CD4-positive, alpha-beta T cell (primary cell): ENCODE results near the gene PCSK1N. TPM values are rescaled to one million over a fixed set of nuclear protein-coding genes. Genes with fewer than 3 reads are reported as not detected.

ENCODE experiments used
- ATAC-seq: fragments of 200-7000 bp; cut with Tn5 transposase; one replicate; pipeline ENCODE4 v1.10.0; 2022; ENCODE audit warnings: mild to moderate bottlenecking; ENCODE audit not compliant: poor library complexity
- CTCF ChIA-PET: fragments of 350-600 bp; sonication (Branson Sonifier 250); formaldehyde crosslinking; loops from one replicate; lab custom pipeline; 2021; ENCODE audit warnings: antibody characterized with exemption, inconsistent platforms; lab: Charles Lee
- POLR2A ChIA-PET: fragments of 350-600 bp; sonication (Branson Sonifier 250); formaldehyde crosslinking; loops from one replicate; lab custom pipeline; 2021; ENCODE audit warnings: antibody characterized with exemption, inconsistent platforms; lab: Charles Lee
- DNase-seq, 14 experiments: peaks; one replicate each; pipeline ENCODE4 v3.0.0-alpha.2; 2013 to 2020; ENCODE audit warnings: mixed read lengths in 2 of 14
- H3K27ac ChIP-seq, 2 donors: one replicate each; pipeline versions ENCODE4 v1.5.1 to v1.7.0; 2013; ENCODE audit warnings: low read length in 2 of 2, low read depth in 1 of 2, mild to moderate bottlenecking in 1 of 2
- H3K27me3 ChIP-seq, 2 experiments: 1 replicate in 1 of 2; 2 replicates in 1 of 2; pipeline versions ENCODE4 v1.6.1 to v1.7.0; 2013; ENCODE audit warnings: low read length in 2 of 2, control low read depth in 1 of 2, mild to moderate bottlenecking in 1 of 2, moderate library complexity in 1 of 2; ENCODE audit not compliant: insufficient read depth in 2 of 2, control insufficient read depth in 1 of 2
- H3K36me3 ChIP-seq: one replicate; pipeline ENCODE4 v1.6.1; 2013; ENCODE audit warnings: low read length, control low read depth; ENCODE audit not compliant: insufficient read depth
- H3K4me1 ChIP-seq: one replicate; pipeline ENCODE4 v1.6.1; 2013; ENCODE audit warnings: low read length, control low read depth; ENCODE audit not compliant: insufficient read depth
- H3K4me3 ChIP-seq: one replicate; pipeline ENCODE4 v1.5.1; 2013; ENCODE audit warnings: mild to moderate bottlenecking, low read length, moderate library complexity
- H3K9me3 ChIP-seq, 2 experiments: 1 replicate in 1 of 2; 2 replicates in 1 of 2; pipeline versions ENCODE4 v1.6.1 to v1.7.0; 2013; ENCODE audit warnings: low read length in 2 of 2, mild to moderate bottlenecking in 2 of 2, control low read depth in 1 of 2, moderate library complexity in 1 of 2; ENCODE audit not compliant: control insufficient read depth in 1 of 2, insufficient read depth in 1 of 2
- H3K27ac Mint-ChIP-seq: one replicate; pipeline ENCODE4 v1.8.0; 2020; ENCODE audit warnings: mixed read lengths
- H3K27me3 Mint-ChIP-seq: one replicate; pipeline ENCODE4 v1.8.0; 2021; ENCODE audit warnings: mixed read lengths
- H3K36me3 Mint-ChIP-seq: one replicate; pipeline ENCODE4 v1.8.0; 2021; ENCODE audit warnings: low read depth, mixed read lengths
- H3K4me1 Mint-ChIP-seq: one replicate; pipeline ENCODE4 v1.8.0; 2021; ENCODE audit warnings: low read depth, mixed read lengths
- H3K4me3 Mint-ChIP-seq: one replicate; pipeline ENCODE4 v1.8.0; 2020; ENCODE audit warnings: mild to moderate bottlenecking, mixed read lengths
- H3K9me3 Mint-ChIP-seq: one replicate; pipeline ENCODE4 v1.8.0; 2020; ENCODE audit warnings: mixed read lengths
- intact Hi-C, 2 experiments: fragments of 100-400 bp; cut with DNase I in 1 of 2; cut with micrococcal nuclease in 1 of 2; formaldehyde crosslinking; loops; one replicate each; pipeline versions ENCODE4 v1.15.1 to v1.9.0; 2023 to 2025; cut with DNase I, micrococcal nuclease
- total RNA-seq, 174 experiments: library from RNA in 2 of 174; stranded (reverse) in 2 of 174; gene quantifications; one replicate each; pipeline ENCODE4 v1.2.3 and lab custom pipeline; 2021 to 2026
- TF ChIP-seq, protein P1 (sequence below): fragments of 200-600 bp; IDR thresholded peaks from one replicate; pipeline ENCODE4 v1.8.0; 2022; ENCODE audit warnings: antibody characterized with exemption, mild to moderate bottlenecking

Gene PCSK1N
- total RNA-seq, 2 experiments from 2014 or later: 3.5 to 4.9 TPM

DNA sequence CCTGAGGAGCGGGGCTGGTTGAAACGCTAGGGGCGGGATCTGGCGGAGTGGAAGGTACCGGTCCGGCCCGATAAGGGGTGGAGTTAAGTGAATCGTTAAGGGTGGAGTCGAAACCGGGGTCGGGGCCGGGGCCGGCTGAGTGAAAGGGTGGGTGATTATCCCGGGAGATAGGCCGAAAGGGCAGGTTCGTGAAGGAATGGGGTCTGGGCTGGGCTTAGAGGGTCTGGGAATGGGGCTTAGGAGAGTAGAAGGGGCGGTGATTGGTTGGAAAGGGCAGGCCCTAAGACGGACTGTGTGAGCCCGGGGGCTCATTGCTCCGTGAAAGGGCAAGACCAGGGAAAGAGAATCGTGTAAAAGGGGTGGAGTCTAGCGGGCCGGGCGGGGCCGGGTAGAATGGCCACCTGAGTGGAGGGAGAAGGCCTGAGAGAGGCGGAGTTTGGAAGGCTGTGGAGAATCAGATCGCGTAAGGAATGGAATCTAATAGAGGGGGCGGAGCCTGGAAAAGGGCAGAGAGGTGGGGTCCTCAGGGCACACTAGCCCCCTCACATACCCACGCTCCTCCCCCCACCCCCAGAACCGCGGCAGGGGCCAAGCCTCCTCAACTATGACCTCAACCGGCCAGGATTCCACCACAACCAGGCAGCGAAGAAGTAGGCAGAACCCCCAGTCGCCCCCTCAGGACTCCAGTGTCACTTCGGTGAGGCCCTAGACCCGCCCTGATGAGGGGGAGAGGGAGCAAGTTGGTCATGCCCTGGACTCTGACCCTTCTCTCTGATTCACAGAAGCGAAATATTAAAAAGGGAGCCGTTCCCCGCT lies 33.1 kb downstream of the PCSK1N start:
- peak overlapping the region; percentile 84 for H3K4me3 ChIP-seq
- DNase-seq (peak in 11 of 14 experiments; percentile 19 to 75 (median 32)), ATAC-seq (no peak)
- peak overlapping the region; percentile 89 to 97 for H3K27ac ChIP-seq
- Mint-ChIP-seq H3K27ac (peak overlapping the region; percentile 99), H3K27me3 (no peaks in the 10 kb centered on the region), H3K36me3 (peaks cover 27% of the 10 kb centered on the region), H3K9me3 (no peaks in the 10 kb centered on the region), H3K4me3 (peak overlapping the region; percentile 93), H3K4me1 (peaks cover 18% of the 10 kb centered on the region)
- H3K4me1 ChIP-seq: peaks cover 17% of the 10 kb centered on the region
- TF ChIP-seq, protein P1, sequence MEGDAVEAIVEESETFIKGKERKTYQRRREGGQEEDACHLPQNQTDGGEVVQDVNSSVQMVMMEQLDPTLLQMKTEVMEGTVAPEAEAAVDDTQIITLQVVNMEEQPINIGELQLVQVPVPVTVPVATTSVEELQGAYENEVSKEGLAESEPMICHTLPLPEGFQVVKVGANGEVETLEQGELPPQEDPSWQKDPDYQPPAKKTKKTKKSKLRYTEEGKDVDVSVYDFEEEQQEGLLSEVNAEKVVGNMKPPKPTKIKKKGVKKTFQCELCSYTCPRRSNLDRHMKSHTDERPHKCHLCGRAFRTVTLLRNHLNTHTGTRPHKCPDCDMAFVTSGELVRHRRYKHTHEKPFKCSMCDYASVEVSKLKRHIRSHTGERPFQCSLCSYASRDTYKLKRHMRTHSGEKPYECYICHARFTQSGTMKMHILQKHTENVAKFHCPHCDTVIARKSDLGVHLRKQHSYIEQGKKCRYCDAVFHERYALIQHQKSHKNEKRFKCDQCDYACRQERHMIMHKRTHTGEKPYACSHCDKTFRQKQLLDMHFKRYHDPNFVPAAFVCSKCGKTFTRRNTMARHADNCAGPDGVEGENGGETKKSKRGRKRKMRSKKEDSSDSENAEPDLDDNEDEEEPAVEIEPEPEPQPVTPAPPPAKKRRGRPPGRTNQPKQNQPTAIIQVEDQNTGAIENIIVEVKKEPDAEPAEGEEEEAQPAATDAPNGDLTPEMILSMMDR: no peak
- no peaks in the 10 kb centered on the region for H3K27me3 ChIP-seq
- H3K36me3 ChIP-seq: peaks cover 17% of the 10 kb centered on the region
- no peaks in the 10 kb centered on the region for H3K9me3 ChIP-seq
- POLR2A ChIA-PET: interaction anchor here (0.6 to 2.3 kb wide), 26 partner anchors 32 to 1402 kb away, joined by 3 to 40 read pairs (median 7); partner anchors contain the start of genes CCNB3, OTUD5, PIM2 and PQBP1
- intact Hi-C loops: loop anchor here (5.0 to 10.0 kb wide), 6 partner anchors 95 to 505 kb away; partner anchors contain the start of genes OTUD5 (in 2 of the 2), PQBP1 (in 1 of the 2), SUV39H1 (in 1 of the 2) and TIMM17B (in 1 of the 2)
- CTCF ChIA-PET: interaction anchor here (1.0 kb wide), 1 partner anchor 154 kb away, joined by 8 read pairs; no protein-coding TSS in a partner anchor

GRCh38 chrX:48801280-48802088 lies 33.9 kb downstream of the PCSK1N start, which contains the start of gene HDAC6:
Gene HDAC6, plus strand, starts transcription at chrX:48802067. Its CDS starts 626 bp downstream, at chrX:48802693.
- Mint-ChIP-seq H3K9me3 (no peaks in the 10 kb centered on the region), H3K27ac (peak within 1 kb of the TSS; percentile 99), H3K4me3 (peak within 1 kb of the TSS; percentile 93), H3K36me3 (peaks cover 21% of the 10 kb centered on the region), H3K27me3 (no peaks in the 10 kb centered on the region), H3K4me1 (peaks cover 18% of the 10 kb centered on the region)
- ChIA-PET POLR2A (interaction anchor here (0.6 to 2.3 kb wide), 27 partner anchors 33 to 1403 kb away, joined by 3 to 40 read pairs (median 7); partner anchors contain the start of genes CCNB3, OTUD5, PIM2 and PQBP1), CTCF (interaction anchor here (1.0 kb wide), 2 partner anchors 153 to 262 kb away, joined by 4 to 8 read pairs; no protein-coding TSS in a partner anchor)
- H3K4me3 ChIP-seq: peak within 1 kb of the TSS; percentile 87
- peaks cover 17% of the 10 kb centered on the region for H3K36me3 ChIP-seq
- no peaks in the 10 kb centered on the region for H3K9me3 ChIP-seq
- H3K27ac ChIP-seq: peak within 1 kb of the TSS; percentile 89 to 97
- H3K4me1 ChIP-seq: peaks cover 17% of the 10 kb centered on the region
- H3K27me3 ChIP-seq: no peaks in the 10 kb centered on the region
- peak; percentile 84 for ATAC-seq
- peak; percentile 87 to 99 (median 93) for DNase-seq
- TF ChIP-seq, protein P1: no peak
- intact Hi-C loops: loop anchor here (1.0 to 10.0 kb wide), 9 partner anchors 64 to 506 kb away; partner anchors contain the start of genes OTUD5 (in 2 of the 2), SUV39H1 (in 2 of the 2), PQBP1 (in 1 of the 2) and TIMM17B (in 1 of the 2)
